SK-N-SH treated with all-trans-retinoic acid at 6 μM for 48 hours (cell line): Measurements from ENCODE around the gene RB1.

ENCODE experiments used
- ATAC-seq: fragments of 200-7000 bp; cut with Tn5 transposase; 3 replicates; pipeline ENCODE4 v1.9.1; 2020; ENCODE audit warnings: mild to moderate bottlenecking, moderate library complexity
- ARNTL ChIP-seq: fragments of 450-650 bp; formaldehyde crosslinking; IDR thresholded peaks from 2 replicates; pipeline ENCODE4 v1.5.0; 2020; ENCODE audit warnings: low read depth, mild to moderate bottlenecking, moderate library complexity, borderline replicate concordance
- BACH2 ChIP-seq: fragments of 250-450 bp; sonication (Bioruptor Pico); IDR thresholded peaks from 2 replicates; pipeline ENCODE4 v1.9.0; 2021; ENCODE audit warnings: mild to moderate bottlenecking, borderline replicate concordance
- CREB5 ChIP-seq: fragments of 250-450 bp; sonication (Bioruptor Pico); IDR thresholded peaks from 2 replicates; pipeline ENCODE4 v1.5.1; 2020; ENCODE audit warnings: low read depth, mild to moderate bottlenecking, moderate library complexity
- CSDC2 ChIP-seq: fragments of 250-450 bp; sonication (Bioruptor Pico); IDR thresholded peaks from 2 replicates; pipeline ENCODE4 v1.5.0; 2020; ENCODE audit warnings: mild to moderate bottlenecking, moderate library complexity
- CSRNP3 ChIP-seq: fragments of 250-450 bp; sonication (Bioruptor Pico); IDR thresholded peaks from 2 replicates; pipeline ENCODE4 v1.5.1; 2021; ENCODE audit warnings: mild to moderate bottlenecking, moderate library complexity
- ESRRG ChIP-seq: fragments of 250-450 bp; sonication (Bioruptor Pico); IDR thresholded peaks from 2 replicates; pipeline ENCODE4 v1.6.1; 2021; ENCODE audit warnings: mild to moderate bottlenecking
- GLIS3 ChIP-seq: fragments of 250-450 bp; sonication (Bioruptor Pico); IDR thresholded peaks from 2 replicates; pipeline ENCODE4 v1.5.0; 2020; ENCODE audit warnings: mild to moderate bottlenecking, moderate library complexity
- ISL1 ChIP-seq: fragments of 250-450 bp; sonication (Bioruptor Pico); IDR thresholded peaks from 2 replicates; pipeline ENCODE4 v2.1.2; 2022; ENCODE audit warnings: mild to moderate bottlenecking, moderate library complexity
- OSR1 ChIP-seq: fragments of 250-450 bp; sonication (Bioruptor Pico); IDR thresholded peaks from 2 replicates; pipeline ENCODE4 v1.8.0; 2022; ENCODE audit warnings: moderate library complexity, mild to moderate bottlenecking, inconsistent platforms
- PATZ1 ChIP-seq: fragments of 250-450 bp; sonication (Bioruptor Pico); IDR thresholded peaks from 2 replicates; pipeline ENCODE4 v1.8.0; 2020; ENCODE audit warnings: mild to moderate bottlenecking, moderate library complexity, borderline replicate concordance
- POU6F1 ChIP-seq: fragments of 250-450 bp; sonication (Bioruptor Pico); IDR thresholded peaks from 2 replicates; pipeline ENCODE4 v1.8.0; 2021; ENCODE audit warnings: low read depth, mild to moderate bottlenecking, moderate library complexity, borderline replicate concordance
- PPARA ChIP-seq: fragments of 250-450 bp; sonication (Bioruptor Pico); IDR thresholded peaks from 2 replicates; pipeline ENCODE4 v1.5.0; 2020; ENCODE audit warnings: mild to moderate bottlenecking, borderline replicate concordance
- RARB ChIP-seq: fragments of 250-450 bp; sonication (Bioruptor Pico); IDR thresholded peaks from 2 replicates; pipeline ENCODE4 v1.8.0; 2021; ENCODE audit warnings: mild to moderate bottlenecking, moderate library complexity
- SNAI2 ChIP-seq: fragments of 250-450 bp; sonication (Bioruptor Pico); IDR thresholded peaks from 2 replicates; pipeline ENCODE4 v1.5.0; 2020; ENCODE audit warnings: mild to moderate bottlenecking, moderate library complexity
- TCF4 ChIP-seq: fragments of 250-450 bp; sonication (Bioruptor Pico); IDR thresholded peaks from 2 replicates; pipeline ENCODE4 v1.8.0; 2021; ENCODE audit warnings: mild to moderate bottlenecking, moderate library complexity, borderline replicate concordance
- TOX ChIP-seq: fragments of 250-450 bp; sonication (Bioruptor Pico); IDR thresholded peaks from 2 replicates; pipeline ENCODE4 v1.8.0; 2021; ENCODE audit warnings: mild to moderate bottlenecking, moderate library complexity, borderline replicate concordance
- TSHZ2 ChIP-seq: fragments of 250-450 bp; sonication (Bioruptor Pico); IDR thresholded peaks from 2 replicates; pipeline ENCODE4 v1.5.0; 2020; ENCODE audit warnings: mild to moderate bottlenecking, moderate library complexity
- ZC3H10 ChIP-seq: fragments of 250-450 bp; sonication (Bioruptor Pico); IDR thresholded peaks from 2 replicates; pipeline ENCODE4 v1.5.1; 2021; ENCODE audit warnings: mild to moderate bottlenecking, moderate library complexity
- ZFP3 ChIP-seq: fragments of 250-450 bp; sonication (Bioruptor Pico); IDR thresholded peaks from 2 replicates; pipeline ENCODE4 v1.5.0; 2020; ENCODE audit warnings: mild to moderate bottlenecking, moderate library complexity
- ZFP30 ChIP-seq: fragments of 450-650 bp; formaldehyde crosslinking; IDR thresholded peaks from 2 replicates; pipeline ENCODE4 v1.5.0; 2022; ENCODE audit warnings: mild to moderate bottlenecking, moderate library complexity
- ZNF565 ChIP-seq: fragments of 450-650 bp; formaldehyde crosslinking; conservative IDR thresholded peaks from 2 replicates; pipeline ENCODE4 v1.5.0; 2020; ENCODE audit warnings: low read depth, mild to moderate bottlenecking, moderate library complexity
- ZNF70 ChIP-seq: fragments of 450-650 bp; formaldehyde crosslinking; IDR thresholded peaks from 2 replicates; pipeline ENCODE4 v1.5.0; 2020; ENCODE audit warnings: mild to moderate bottlenecking, moderate library complexity
- ZNF8 ChIP-seq: fragments of 450-650 bp; formaldehyde crosslinking; IDR thresholded peaks from 2 replicates; pipeline ENCODE4 v1.5.0; 2020; ENCODE audit warnings: mild to moderate bottlenecking, moderate library complexity

Gene RB1

GRCh38 chr13:48496271-48497161 is 193.0 kb downstream of the RB1 start (continued):
- no peak for TF ChIP-seq ZNF70 (CRISPR knock-in tag)

- TF ChIP-seq TCF4 (CRISPR knock-in tag) (no peak), ZNF565 (no peak), ZNF70 (CRISPR knock-in tag) (no peak), ZC3H10 (no peak), CREB5 (CRISPR knock-in tag) (no peak), GLIS3 (CRISPR knock-in tag) (no peak), CSDC2 (CRISPR knock-in tag) (no peak), OSR1 (CRISPR knock-in tag) (no peak), TSHZ2 (no peak), SNAI2 (CRISPR knock-in tag) (no peak), ISL1 (no peak), TOX (CRISPR knock-in tag) (no peak), ZFP3 (CRISPR knock-in tag) (no peak), RARB (CRISPR knock-in tag) (no peak), POU6F1 (CRISPR knock-in tag) (no peak), ZFP30 (CRISPR knock-in tag) (no peak)
- TF ChIP-seq, all 23 proteins: peak for 0
- no peak for ATAC-seq
Observed at GRCh38 chr13:48497669-48498068, 194.1 kb downstream of the RB1 start.

GRCh38 chr13:48500652-48501197 is 197.2 kb downstream of the RB1 start:
- peak; percentile 86 for ATAC-seq
- TF ChIP-seq BACH2 (CRISPR knock-in tag) (no peak), ZNF8 (CRISPR knock-in tag) (no peak), RARB (CRISPR knock-in tag) (no peak), CREB5 (CRISPR knock-in tag) (no peak), ZNF70 (CRISPR knock-in tag) (no peak), CSRNP3 (CRISPR knock-in tag) (no peak), CSDC2 (CRISPR knock-in tag) (no peak), SNAI2 (CRISPR knock-in tag) (no peak), POU6F1 (CRISPR knock-in tag) (no peak), ZNF565 (no peak), ARNTL (CRISPR knock-in tag) (no peak), PPARA (CRISPR knock-in tag) (no peak), GLIS3 (CRISPR knock-in tag) (no peak), PATZ1 (CRISPR knock-in tag) (no peak), ESRRG (CRISPR knock-in tag) (no peak)
